Ishikawa (cell line): Measurements from ENCODE around the gene ADGRG4.

ENCODE experiments used
- CEBPB ChIP-seq: IDR thresholded peaks from 2 replicates; pipeline ENCODE4 v1.6.1; 2012
- CREB1 ChIP-seq: IDR thresholded peaks from 2 replicates; pipeline ENCODE4 v1.6.1; 2012; ENCODE audit warnings: low read depth
- EGR1 ChIP-seq: IDR thresholded peaks from 2 replicates; pipeline ENCODE4 v1.6.1; 2012
- EP300 ChIP-seq: IDR thresholded peaks from 2 replicates; pipeline ENCODE4 v1.6.1; 2012; ENCODE audit warnings: borderline replicate concordance
- FOXM1 ChIP-seq: IDR thresholded peaks from 2 replicates; pipeline ENCODE4 v1.6.1; 2012; ENCODE audit warnings: low read depth, borderline replicate concordance
- NFIC ChIP-seq: IDR thresholded peaks from 2 replicates; pipeline ENCODE4 v1.6.1; 2012
- RAD21 ChIP-seq: IDR thresholded peaks from 2 replicates; pipeline ENCODE4 v1.6.1; 2012; ENCODE audit warnings: low read depth
- TAF1 ChIP-seq: IDR thresholded peaks from 2 replicates; pipeline ENCODE4 v1.6.1; 2012; ENCODE audit warnings: low read depth, mild to moderate bottlenecking
- TCF12 ChIP-seq: IDR thresholded peaks from 2 replicates; pipeline ENCODE4 v1.6.1; 2012; ENCODE audit warnings: low read depth
- TEAD4 ChIP-seq: IDR thresholded peaks from 2 replicates; pipeline ENCODE4 v1.6.1; 2012
- YY1 ChIP-seq: IDR thresholded peaks from 2 replicates; pipeline ENCODE4 v1.6.1; 2012; ENCODE audit warnings: low read depth
- ZBTB7A ChIP-seq: IDR thresholded peaks from 2 replicates; pipeline ENCODE4 v1.6.1; 2012; ENCODE audit warnings: low read depth
- TF ChIP-seq, protein P1 (sequence below): IDR thresholded peaks from 2 replicates; pipeline ENCODE4 v1.6.1; 2012
- TF ChIP-seq, protein P2 (sequence below): IDR thresholded peaks from 2 replicates; pipeline ENCODE4 v1.6.1; 2012
- TF ChIP-seq, protein P3 (sequence below): IDR thresholded peaks from 2 replicates; pipeline ENCODE4 v1.6.1; 2012; ENCODE audit warnings: low read depth, mild to moderate bottlenecking

ADGRG4 gene

DNA sequence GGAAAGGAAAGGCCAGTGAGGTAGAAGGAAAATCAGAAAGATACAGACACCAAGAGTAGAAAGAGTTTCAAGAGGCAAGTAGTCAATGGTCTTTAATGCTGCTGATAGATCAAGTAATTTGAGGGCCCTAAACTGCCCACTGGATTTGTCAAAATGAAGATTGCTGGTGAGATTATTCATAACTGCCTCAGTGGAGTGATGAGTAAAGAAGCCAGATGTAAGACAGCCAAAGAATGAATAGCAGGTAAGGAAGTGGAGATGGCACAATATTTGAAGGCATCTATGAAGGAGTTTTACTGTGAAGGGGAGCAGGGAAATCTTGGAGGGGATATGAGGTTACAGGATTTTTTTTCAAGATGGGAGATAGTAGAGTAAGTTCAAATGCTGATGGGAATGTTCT lies 147.2 kb downstream of the ADGRG4 start:
- no peak for TF ChIP-seq YY1
- TF ChIP-seq CREB1 = no peak
- TF ChIP-seq EGR1 = no peak
- TF ChIP-seq, protein P1, sequence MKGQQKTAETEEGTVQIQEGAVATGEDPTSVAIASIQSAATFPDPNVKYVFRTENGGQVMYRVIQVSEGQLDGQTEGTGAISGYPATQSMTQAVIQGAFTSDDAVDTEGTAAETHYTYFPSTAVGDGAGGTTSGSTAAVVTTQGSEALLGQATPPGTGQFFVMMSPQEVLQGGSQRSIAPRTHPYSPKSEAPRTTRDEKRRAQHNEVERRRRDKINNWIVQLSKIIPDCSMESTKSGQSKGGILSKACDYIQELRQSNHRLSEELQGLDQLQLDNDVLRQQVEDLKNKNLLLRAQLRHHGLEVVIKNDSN = no peak
- no peak for TF ChIP-seq NFIC
- TF ChIP-seq, protein P2, sequence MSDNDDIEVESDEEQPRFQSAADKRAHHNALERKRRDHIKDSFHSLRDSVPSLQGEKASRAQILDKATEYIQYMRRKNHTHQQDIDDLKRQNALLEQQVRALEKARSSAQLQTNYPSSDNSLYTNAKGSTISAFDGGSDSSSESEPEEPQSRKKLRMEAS = no peak

DNA sequence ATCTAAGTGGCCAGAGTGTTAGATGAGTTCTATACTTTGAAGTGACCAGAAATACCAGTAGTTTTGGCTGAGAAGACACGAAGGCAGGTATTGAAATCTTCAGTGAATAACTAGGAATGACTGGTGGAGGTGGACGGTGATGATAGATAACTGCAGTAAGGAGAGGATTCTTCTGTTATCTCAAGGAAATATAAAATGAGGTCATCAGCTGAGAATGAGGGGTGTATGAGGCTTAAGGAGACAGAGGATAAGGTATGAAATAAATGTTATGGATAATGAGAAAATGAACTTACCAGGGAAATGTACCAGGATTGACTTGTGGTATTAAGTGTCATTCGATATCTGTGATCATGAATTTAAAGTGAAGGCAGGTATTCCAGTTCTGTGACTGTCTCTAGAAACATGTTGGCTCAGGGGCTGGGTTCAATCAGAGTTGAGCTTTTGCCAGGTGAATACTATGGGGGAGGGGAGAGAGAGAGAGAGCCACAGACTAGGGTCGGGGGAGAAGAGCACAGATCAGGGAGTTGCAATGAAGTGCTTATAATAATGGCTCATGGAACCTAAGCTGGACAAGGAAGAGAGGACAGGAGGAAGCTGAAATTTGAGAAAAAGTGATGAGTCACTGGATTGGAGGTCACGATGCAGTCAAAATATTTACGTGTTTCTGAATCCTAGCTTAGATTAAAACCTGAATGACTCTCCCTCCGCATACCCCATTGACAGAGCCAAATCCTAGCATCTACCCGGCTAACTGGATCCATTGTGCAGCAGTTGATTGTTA lies 149.5 kb downstream of the ADGRG4 start:
- TF ChIP-seq EGR1 (no peak), TEAD4 (no peak), ZBTB7A (no peak), RAD21 (no peak), TCF12 (no peak), YY1 (no peak), CREB1 (no peak), EP300 (no peak)
- TF ChIP-seq, protein P1 = no peak
- TF ChIP-seq, protein P3, sequence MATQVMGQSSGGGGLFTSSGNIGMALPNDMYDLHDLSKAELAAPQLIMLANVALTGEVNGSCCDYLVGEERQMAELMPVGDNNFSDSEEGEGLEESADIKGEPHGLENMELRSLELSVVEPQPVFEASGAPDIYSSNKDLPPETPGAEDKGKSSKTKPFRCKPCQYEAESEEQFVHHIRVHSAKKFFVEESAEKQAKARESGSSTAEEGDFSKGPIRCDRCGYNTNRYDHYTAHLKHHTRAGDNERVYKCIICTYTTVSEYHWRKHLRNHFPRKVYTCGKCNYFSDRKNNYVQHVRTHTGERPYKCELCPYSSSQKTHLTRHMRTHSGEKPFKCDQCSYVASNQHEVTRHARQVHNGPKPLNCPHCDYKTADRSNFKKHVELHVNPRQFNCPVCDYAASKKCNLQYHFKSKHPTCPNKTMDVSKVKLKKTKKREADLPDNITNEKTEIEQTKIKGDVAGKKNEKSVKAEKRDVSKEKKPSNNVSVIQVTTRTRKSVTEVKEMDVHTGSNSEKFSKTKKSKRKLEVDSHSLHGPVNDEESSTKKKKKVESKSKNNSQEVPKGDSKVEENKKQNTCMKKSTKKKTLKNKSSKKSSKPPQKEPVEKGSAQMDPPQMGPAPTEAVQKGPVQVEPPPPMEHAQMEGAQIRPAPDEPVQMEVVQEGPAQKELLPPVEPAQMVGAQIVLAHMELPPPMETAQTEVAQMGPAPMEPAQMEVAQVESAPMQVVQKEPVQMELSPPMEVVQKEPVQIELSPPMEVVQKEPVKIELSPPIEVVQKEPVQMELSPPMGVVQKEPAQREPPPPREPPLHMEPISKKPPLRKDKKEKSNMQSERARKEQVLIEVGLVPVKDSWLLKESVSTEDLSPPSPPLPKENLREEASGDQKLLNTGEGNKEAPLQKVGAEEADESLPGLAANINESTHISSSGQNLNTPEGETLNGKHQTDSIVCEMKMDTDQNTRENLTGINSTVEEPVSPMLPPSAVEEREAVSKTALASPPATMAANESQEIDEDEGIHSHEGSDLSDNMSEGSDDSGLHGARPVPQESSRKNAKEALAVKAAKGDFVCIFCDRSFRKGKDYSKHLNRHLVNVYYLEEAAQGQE = no peak

DNA sequence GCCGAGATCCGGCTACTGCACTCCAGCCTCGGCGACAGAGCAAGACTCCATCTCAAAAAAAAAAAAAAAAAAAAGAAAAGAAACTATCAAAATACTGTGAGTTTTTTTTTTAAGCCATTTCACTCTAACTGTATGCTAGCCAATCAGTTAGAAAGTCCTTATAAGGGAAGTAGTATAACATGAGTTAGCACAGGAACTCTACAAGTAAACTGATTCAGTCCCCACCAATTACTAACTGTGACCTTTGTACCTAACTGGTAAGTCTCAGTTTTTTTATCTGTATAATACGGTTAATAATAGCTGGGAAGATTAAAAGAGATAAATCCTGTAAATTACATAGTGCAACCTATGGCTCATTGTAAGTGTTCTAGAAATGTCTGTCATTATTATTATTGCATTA lies 151.9 kb downstream of the ADGRG4 start:
- TF ChIP-seq TAF1 (no peak), CREB1 (no peak), FOXM1 (no peak), ZBTB7A (no peak), TEAD4 (no peak), NFIC (no peak), EP300 (no peak), RAD21 (no peak), EGR1 (no peak)
- TF ChIP-seq, protein P3 = no peak
- TF ChIP-seq, protein P1 = no peak

DNA sequence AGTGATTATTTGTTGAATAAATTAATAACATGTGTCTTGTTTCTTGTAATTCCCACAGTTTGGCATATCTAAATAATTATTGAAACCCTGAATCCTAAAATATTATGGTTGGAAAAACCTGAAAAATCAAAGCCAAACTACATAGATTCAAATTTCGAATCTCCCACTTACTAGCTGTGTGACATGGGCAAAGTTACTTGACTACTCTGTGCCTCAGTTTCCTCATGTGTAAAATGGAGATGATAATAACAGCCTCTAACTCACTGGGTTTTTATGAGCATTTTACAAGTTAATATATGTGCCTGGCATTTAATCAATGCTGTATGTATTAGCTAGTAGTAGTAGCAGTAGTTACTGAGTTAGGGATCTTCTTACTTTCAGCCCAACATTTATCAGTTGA lies 152.4 kb downstream of the ADGRG4 start:
- TF ChIP-seq CREB1 = no peak
- TF ChIP-seq TAF1 = no peak
- TF ChIP-seq, protein P3 = no peak
- TF ChIP-seq TEAD4 = no peak
- no peak for TF ChIP-seq ZBTB7A
- TF ChIP-seq CEBPB = no peak
- TF ChIP-seq, protein P2 = no peak
- TF ChIP-seq, protein P1 = no peak
- no peak for TF ChIP-seq NFIC
- TF ChIP-seq FOXM1 = no peak
- TF ChIP-seq YY1 = no peak
- TF ChIP-seq EP300 = no peak
- TF ChIP-seq EGR1 = no peak
- TF ChIP-seq RAD21 = no peak
- no peak for TF ChIP-seq TCF12
